NCI-H69 (cell line): ENCODE measurements around the gene TNRC6A.
"Not testable (repeated sequence)": the region's sequence is repeated elsewhere in the genome, so short reads cannot be mapped to it uniquely, and the experiment has no call there.

Source experiments
- DNase-seq: peaks from one replicate; lab custom pipeline; 2025; lab: John Stamatoyannopoulos, UW

Gene TNRC6A

GRCh38 chr16:24729243-24729950, at the start of gene TNRC6A:
Gene TNRC6A, plus strand, starts transcription at chr16:24729651. Its CDS starts 191 bp downstream, at chr16:24729842.
- DNase-seq = peak; percentile 94

GRCh38 chr16:24681793-24682192, 47.7 kb upstream of the TNRC6A start:
- no peak for DNase-seq

GRCh38 chr16:24683250-24683649, 46.2 kb upstream of the TNRC6A start:
- DNase-seq = no peak

GRCh38 chr16:24683847-24684493, 45.5 kb upstream of the TNRC6A start:
- peak; percentile 11 for DNase-seq

- peak; percentile 73 for DNase-seq
Measured at GRCh38 chr16:24685539-24686432, 43.7 kb upstream of the TNRC6A start.

- DNase-seq = peak; percentile 21
Measured at GRCh38 chr16:24686678-24687077, 42.8 kb upstream of the TNRC6A start.

GRCh38 chr16:24688359-24688758, 41.1 kb upstream of the TNRC6A start:
- DNase-seq = no peak

GRCh38 chr16:24689128-24689527, 40.3 kb upstream of the TNRC6A start:
- peak; percentile 47 for DNase-seq

- DNase-seq = no peak
Measured at GRCh38 chr16:24692854-24693253, 36.6 kb upstream of the TNRC6A start.

GRCh38 chr16:24694931-24695330, 34.5 kb upstream of the TNRC6A start:
- DNase-seq = no peak

GRCh38 chr16:24696699-24697098, 32.8 kb upstream of the TNRC6A start:
- DNase-seq = no peak

GRCh38 chr16:24698308-24698707, 31.1 kb upstream of the TNRC6A start:
- no peak for DNase-seq

- DNase-seq = no peak
Measured at GRCh38 chr16:24699151-24699723, 30.2 kb upstream of the TNRC6A start.

- no peak for DNase-seq
Measured at GRCh38 chr16:24700549-24701392, 28.7 kb upstream of the TNRC6A start.

- no peak for DNase-seq
Measured at GRCh38 chr16:24701521-24701951, 27.9 kb upstream of the TNRC6A start.

- DNase-seq = not testable (repeated sequence)
Measured at GRCh38 chr16:24707760-24708159, 21.7 kb upstream of the TNRC6A start.

- no peak for DNase-seq
Measured at GRCh38 chr16:24713379-24713778, 16.1 kb upstream of the TNRC6A start.

GRCh38 chr16:24717411-24717810, 12.0 kb upstream of the TNRC6A start:
- DNase-seq = no peak

- no peak for DNase-seq
Measured at GRCh38 chr16:24718967-24719521, 10.4 kb upstream of the TNRC6A start.

- no peak for DNase-seq
Measured at GRCh38 chr16:24721830-24722238, 7.6 kb upstream of the TNRC6A start.

- DNase-seq = no peak
Measured at GRCh38 chr16:24723663-24724062, 5.8 kb upstream of the TNRC6A start.
